ENCODE results near the gene FUOM.

- TF ChIP-seq CTCF (conservative IDR thresholded peaks at IDR 0.05; ENCODE audit: low read depth in 2 of 2) = no peak
- no peak for TF ChIP-seq CREB1 (CRISPR knock-in tag; IDR thresholded peaks at IDR 0.05; ENCODE audit: low read depth)
- peak; percentile 66 for TF ChIP-seq EZH2 (IDR thresholded peaks at IDR 0.05; ENCODE audit: low read depth, unreplicated experiment)
- TF ChIP-seq EZH2phosphoT487 (IDR thresholded peaks at IDR 0.05; ENCODE audit: unreplicated experiment) = peak; percentile 52
- TF ChIP-seq REST (IDR thresholded peaks at IDR 0.05; ENCODE audit: unreplicated experiment) = no peak
- TF ChIP-seq JUNB (IDR thresholded peaks at IDR 0.05; ENCODE audit: unreplicated experiment) = no peak
- no peak for TF ChIP-seq POLR2AphosphoS5 (IDR thresholded peaks at IDR 0.05; ENCODE audit: low read depth)
- no peak for TF ChIP-seq STAT1 (IDR thresholded peaks at IDR 0.05; ENCODE audit: unreplicated experiment)
- no peak for TF ChIP-seq ETS1 (IDR thresholded peaks at IDR 0.05)
- no peak for TF ChIP-seq NANOG (IDR thresholded peaks at IDR 0.05; ENCODE audit: borderline replicate concordance)
- TF ChIP-seq ZNF331 (CRISPR knock-in tag; IDR thresholded peaks at IDR 0.05; ENCODE audit: low read depth) = no peak
- TF ChIP-seq ZNF114 (CRISPR knock-in tag; IDR thresholded peaks at IDR 0.05) = no peak
Measured at GRCh38 chr10:133334503-133335245, 23.1 kb downstream of the FUOM start.

Data from GM23338 (cell line).